GM12872 (cell line): Measurements from ENCODE around the gene PICALM.

Experiments
- CTCF ChIP-seq: IDR thresholded peaks from 3 replicates; pipeline ENCODE4 v1.5.1; 2011; ENCODE audit warnings: low read depth, mild to moderate bottlenecking, low read length, moderate library complexity; ENCODE audit not compliant: insufficient read depth

The PICALM gene

GRCh38 chr11:86072211-86072610, 3.3 kb upstream of the PICALM start:
- no peak for TF ChIP-seq CTCF

GRCh38 chr11:86070142-86071056, 1.5 kb upstream of the PICALM start:
- no peak for TF ChIP-seq CTCF

DNA sequence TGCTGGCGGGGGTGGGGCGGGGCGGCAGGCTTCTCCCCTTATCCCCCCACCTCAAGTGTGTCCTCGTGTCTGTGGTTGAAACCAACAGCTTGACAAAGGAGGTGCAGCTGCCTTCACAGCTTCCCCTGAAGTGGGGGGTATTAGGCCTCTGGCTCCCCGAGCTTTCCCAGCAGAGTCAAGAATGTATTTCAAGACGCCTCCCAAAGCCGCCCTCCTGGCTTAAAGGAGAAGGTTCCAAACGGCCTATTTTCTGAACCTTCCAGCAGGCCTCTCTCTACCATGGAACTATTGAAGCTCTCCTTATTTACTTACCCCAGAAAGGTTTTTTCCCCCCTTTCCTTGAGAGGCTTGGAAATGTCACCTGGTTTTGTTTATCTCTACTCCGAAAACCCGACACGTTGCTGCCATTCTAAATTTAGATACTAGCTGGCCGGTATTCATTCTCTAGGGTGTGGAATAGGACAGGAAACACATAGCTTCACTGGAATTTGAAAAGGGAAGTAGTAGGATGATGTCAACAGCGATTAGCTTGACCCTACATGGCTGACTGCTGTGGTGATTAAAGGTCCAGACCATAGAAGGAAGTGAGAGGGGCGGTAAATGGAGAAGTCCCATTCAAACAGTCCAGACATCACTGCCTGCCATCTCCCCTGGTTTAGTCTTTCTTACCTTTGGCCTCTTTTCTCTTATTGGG, 671 bp upstream of the PICALM start:
- no peak for TF ChIP-seq CTCF

GRCh38 chr11:86068138-86068871, 579 bp downstream of the PICALM start:
- no peak for TF ChIP-seq CTCF

GRCh38 chr11:86067851-86068137, 1.1 kb downstream of the PICALM start:
- no peak for TF ChIP-seq CTCF

DNA sequence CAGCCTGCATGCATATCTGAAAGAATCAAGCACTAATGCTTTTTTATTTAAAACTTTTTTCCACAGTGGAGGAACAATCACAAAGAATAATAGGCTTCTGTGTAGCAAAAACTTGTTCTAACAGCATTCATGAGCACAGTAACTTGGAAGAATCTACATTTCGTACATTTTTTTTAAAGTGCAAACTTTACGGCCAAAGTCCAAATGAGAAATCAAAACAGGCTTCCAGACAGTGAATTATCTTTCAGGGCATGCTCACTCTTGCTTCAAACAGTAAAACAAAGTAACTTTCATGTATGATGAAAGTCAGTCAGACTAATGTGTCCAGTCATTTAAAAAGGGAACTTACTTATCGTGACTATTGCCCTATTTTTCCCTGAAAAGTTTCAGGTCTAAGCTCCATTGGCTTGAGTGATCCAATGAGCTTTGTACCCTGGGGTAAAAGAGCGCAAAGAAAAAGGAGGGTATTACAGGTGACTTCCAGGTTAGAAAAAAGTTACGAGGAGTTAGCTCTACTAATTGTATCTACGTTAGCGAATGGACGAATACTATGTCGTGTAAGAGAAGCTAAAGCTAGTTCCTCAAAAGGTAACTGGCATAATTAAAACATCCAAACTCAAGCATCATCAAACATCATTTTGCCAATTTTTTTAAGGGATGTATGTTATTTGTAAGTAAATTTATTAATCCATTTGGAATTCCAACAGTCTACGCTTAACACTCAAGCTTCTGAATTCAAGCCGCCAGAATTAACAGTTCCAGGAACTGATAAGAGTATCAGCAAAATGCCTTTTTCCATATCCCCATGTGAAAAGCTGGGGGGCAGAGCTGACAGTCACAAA, 1.7 kb downstream of the PICALM start:
- no peak for TF ChIP-seq CTCF
